DOHH2 (cell line): ENCODE results near the gene SAMHD1.

Experiments used
- EZH2phosphoT487 ChIP-seq: fragments of 200-600 bp; sonication (generic); IDR thresholded peaks from 2 replicates; pipeline ENCODE4 v1.6.1; 2017; ENCODE audit warnings: borderline replicate concordance, mild to moderate bottlenecking, antibody characterized with exemption, low read length, moderate library complexity, mixed read lengths
- TF ChIP-seq, protein P1 (sequence below): fragments of 200-600 bp; sonication (generic); IDR thresholded peaks from one replicate; pipeline ENCODE4 v1.5.1; 2014; ENCODE audit warnings: antibody characterized with exemption, mild to moderate bottlenecking, low read depth, low read length; ENCODE audit not compliant: poor library complexity, severe bottlenecking

DNA sequence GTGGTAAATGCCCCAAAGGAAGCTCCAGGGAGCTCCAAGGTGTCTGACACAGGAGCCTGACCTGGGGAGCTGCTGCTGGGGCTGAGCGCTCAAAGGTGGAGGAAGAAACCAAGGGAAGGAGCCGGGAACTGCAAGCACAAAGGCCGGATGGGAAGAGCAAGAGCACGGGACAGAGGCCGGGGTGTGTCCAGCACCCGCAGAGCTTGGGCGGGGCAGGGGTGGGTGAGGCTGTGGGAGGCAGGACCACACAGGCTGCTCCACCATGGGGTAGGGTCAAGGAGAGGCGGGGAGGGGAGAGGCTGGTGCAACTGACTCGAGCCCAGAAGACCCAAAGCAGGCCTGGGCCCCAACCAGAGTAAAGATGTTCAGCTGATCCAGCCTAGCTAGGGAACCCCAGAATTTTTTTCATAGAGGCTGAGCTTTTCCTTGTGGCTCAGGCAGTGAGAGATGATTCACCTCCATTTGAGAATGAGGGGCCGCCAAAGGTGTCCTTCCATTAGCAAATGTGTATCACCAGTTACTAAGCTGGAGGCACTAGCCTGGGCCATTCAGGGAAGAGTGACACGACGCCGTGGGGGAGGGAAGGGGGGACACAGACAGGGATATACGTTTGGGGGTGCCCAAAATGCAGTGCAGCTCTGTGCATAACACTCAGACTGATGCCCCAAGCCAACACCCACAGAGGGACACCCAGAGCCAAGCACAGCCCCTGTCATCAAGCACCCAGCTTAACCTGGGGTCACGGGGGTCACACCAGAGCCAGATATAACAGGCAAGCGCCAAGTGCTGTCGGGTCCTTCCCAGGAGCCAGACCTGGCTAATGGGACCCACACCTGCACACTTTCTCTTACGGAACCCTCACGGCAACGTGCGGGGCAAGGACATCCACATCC is 96.9 kb downstream of the SAMHD1 start:
- TF ChIP-seq, protein P1, sequence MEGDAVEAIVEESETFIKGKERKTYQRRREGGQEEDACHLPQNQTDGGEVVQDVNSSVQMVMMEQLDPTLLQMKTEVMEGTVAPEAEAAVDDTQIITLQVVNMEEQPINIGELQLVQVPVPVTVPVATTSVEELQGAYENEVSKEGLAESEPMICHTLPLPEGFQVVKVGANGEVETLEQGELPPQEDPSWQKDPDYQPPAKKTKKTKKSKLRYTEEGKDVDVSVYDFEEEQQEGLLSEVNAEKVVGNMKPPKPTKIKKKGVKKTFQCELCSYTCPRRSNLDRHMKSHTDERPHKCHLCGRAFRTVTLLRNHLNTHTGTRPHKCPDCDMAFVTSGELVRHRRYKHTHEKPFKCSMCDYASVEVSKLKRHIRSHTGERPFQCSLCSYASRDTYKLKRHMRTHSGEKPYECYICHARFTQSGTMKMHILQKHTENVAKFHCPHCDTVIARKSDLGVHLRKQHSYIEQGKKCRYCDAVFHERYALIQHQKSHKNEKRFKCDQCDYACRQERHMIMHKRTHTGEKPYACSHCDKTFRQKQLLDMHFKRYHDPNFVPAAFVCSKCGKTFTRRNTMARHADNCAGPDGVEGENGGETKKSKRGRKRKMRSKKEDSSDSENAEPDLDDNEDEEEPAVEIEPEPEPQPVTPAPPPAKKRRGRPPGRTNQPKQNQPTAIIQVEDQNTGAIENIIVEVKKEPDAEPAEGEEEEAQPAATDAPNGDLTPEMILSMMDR = no peak
- no peak for TF ChIP-seq EZH2phosphoT487
